Measurements from ENCODE around the gene LYPD1. TPM values are rescaled to one million over a fixed set of nuclear protein-coding genes. Genes with fewer than 3 reads are reported as not detected.
A peak's percentile ranks its signal among the peaks of the same experiment; 100 is the strongest.

LYPD1 gene
- total and polyA plus RNA-seq, 4 donors: 0.17 to 0.65 (median 0.46) TPM

DNA sequence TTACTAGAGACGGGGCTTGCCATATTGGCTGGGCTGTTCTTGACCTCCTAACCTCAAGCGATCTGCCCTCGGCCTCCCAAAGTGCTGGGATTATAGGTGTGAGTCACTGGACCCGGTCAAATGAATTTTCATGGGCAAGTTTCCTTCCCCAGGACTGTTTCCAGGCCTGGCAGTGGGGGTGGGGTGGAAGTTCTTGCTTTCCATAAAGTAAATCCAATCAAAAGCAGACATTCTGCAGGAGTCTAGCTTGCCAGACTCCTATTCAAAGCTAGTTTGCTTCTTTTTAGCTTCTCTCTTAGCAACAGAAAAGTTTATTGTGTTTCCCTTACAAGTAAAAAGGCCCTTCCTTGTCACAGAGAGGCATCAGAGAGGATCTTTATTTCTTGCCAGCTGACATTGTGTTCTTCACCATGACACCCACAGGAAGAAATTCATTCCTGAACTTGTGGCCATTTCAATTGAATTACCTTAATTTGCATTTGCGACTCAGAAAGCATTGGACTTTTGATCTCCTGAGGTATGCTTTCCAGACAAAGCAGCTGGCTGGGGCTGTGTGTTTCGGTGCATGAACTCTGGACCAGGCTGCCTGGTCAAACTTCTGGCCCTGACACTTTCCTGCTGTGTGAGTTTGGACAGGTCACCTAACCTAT, 37.9 kb downstream of the LYPD1 start (continued):
- TF ChIP-seq CTCF (IDR thresholded peaks at IDR 0.05; ENCODE audit: low read depth, low read length, missing input control) (no peak), FOXA1 (IDR thresholded peaks at IDR 0.05) (peak; percentile 24), FOXA2 (IDR thresholded peaks at IDR 0.05) (peak; percentile 48), NR2F2 (IDR thresholded peaks at IDR 0.05) (peak; percentile 89), GABPA (IDR thresholded peaks at IDR 0.05 in 1 of 2, conservative IDR thresholded peaks at IDR 0.05 in 1 of 2) (peak in 1 of 2 donors; percentile 53)

GRCh38 chr2:132627536-132627935, 42.5 kb downstream of the LYPD1 start:
- Histone ChIP-seq H3K9me3 (ENCODE audit: control insufficient read depth in 4 of 4, low read length in 3 of 4) (no peaks in the 10 kb centered on the region), H3K36me3 (ENCODE audit: control insufficient read depth in 4 of 4, insufficient read depth in 3 of 4, low read depth in 1 of 4, low read length in 3 of 4) (no peaks in the 10 kb centered on the region), H3K9ac (ENCODE audit: low read depth in 1 of 2, low read length in 2 of 2) (no peak overlapping the region), H3K27ac (ENCODE audit: low read depth in 1 of 2, low read length in 2 of 2) (no peak overlapping the region), H3K4me3 (ENCODE audit: low read depth in 1 of 3, low read length in 3 of 3) (no peak overlapping the region), H3K27me3 (ENCODE audit: control insufficient read depth in 4 of 4, insufficient read depth in 4 of 4, low read length in 3 of 4) (no peaks in the 10 kb centered on the region), H3K4me1 (ENCODE audit: control insufficient read depth in 4 of 4, insufficient read depth in 4 of 4, low read length in 3 of 4) (peaks cover 2 to 14% (median 12%) of the 10 kb centered on the region in 4 donors)
- TF ChIP-seq RXRA (IDR thresholded peaks at IDR 0.05) (no peak), JUND (IDR thresholded peaks at IDR 0.05) (no peak), FOXA1 (IDR thresholded peaks at IDR 0.05) (no peak), TAF1 (conservative IDR thresholded peaks at IDR 0.05) (no peak), HNF4G (IDR thresholded peaks at IDR 0.05) (no peak), RAD21 (IDR thresholded peaks at IDR 0.05) (no peak), GABPA (IDR thresholded peaks at IDR 0.05 in 1 of 2, conservative IDR thresholded peaks at IDR 0.05 in 1 of 2) (no peak), YY1 (IDR thresholded peaks at IDR 0.05) (no peak)
- TF ChIP-seq, protein P1, sequence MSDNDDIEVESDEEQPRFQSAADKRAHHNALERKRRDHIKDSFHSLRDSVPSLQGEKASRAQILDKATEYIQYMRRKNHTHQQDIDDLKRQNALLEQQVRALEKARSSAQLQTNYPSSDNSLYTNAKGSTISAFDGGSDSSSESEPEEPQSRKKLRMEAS (IDR thresholded peaks at IDR 0.05): no peak
- TF ChIP-seq, protein P2, sequence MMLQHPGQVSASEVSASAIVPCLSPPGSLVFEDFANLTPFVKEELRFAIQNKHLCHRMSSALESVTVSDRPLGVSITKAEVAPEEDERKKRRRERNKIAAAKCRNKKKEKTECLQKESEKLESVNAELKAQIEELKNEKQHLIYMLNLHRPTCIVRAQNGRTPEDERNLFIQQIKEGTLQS (IDR thresholded peaks at IDR 0.05): no peak
- WGBS: 92% methylated on average over 3 of the region's 3 CpGs
- DNase-seq (ENCODE audit: low spot score): no peak

GRCh38 chr2:132623096-132623839, 46.7 kb downstream of the LYPD1 start:
- no peak overlapping the region for H3K9ac ChIP-seq (ENCODE audit: low read depth in 1 of 2, low read length in 2 of 2)
- H3K4me1 ChIP-seq (ENCODE audit: control insufficient read depth in 4 of 4, insufficient read depth in 4 of 4, low read length in 3 of 4): peaks cover 0 to 13% (median 6%) of the 10 kb centered on the region in 4 donors
- no peaks in the 10 kb centered on the region for H3K9me3 ChIP-seq (ENCODE audit: control insufficient read depth in 4 of 4, low read length in 3 of 4)
- WGBS: 84% methylated on average over 9 of the region's 9 CpGs
- no peak overlapping the region for H3K27ac ChIP-seq (ENCODE audit: low read depth in 1 of 2, low read length in 2 of 2)
- H3K27me3 ChIP-seq (ENCODE audit: control insufficient read depth in 4 of 4, insufficient read depth in 4 of 4, low read length in 3 of 4): no peaks in the 10 kb centered on the region
- H3K4me3 ChIP-seq (ENCODE audit: low read depth in 1 of 3, low read length in 3 of 3): no peak overlapping the region
- DNase-seq (ENCODE audit: low spot score): no peak
- no peaks in the 10 kb centered on the region for H3K36me3 ChIP-seq (ENCODE audit: control insufficient read depth in 4 of 4, insufficient read depth in 3 of 4, low read depth in 1 of 4, low read length in 3 of 4)
- TF ChIP-seq EGR1 (IDR thresholded peaks at IDR 0.05; ENCODE audit: low read depth in 2 of 2) (no peak), GABPA (IDR thresholded peaks at IDR 0.05 in 1 of 2, conservative IDR thresholded peaks at IDR 0.05 in 1 of 2) (no peak), HNF4A (conservative IDR thresholded peaks at IDR 0.05) (no peak), RXRA (IDR thresholded peaks at IDR 0.05) (no peak), CTCF (IDR thresholded peaks at IDR 0.05; ENCODE audit: low read depth, low read length, missing input control) (no peak), YY1 (IDR thresholded peaks at IDR 0.05) (no peak), HNF4G (IDR thresholded peaks at IDR 0.05) (no peak), FOXA2 (IDR thresholded peaks at IDR 0.05) (no peak), ZBTB33 (IDR thresholded peaks at IDR 0.05) (no peak), RAD21 (IDR thresholded peaks at IDR 0.05) (no peak)
- TF ChIP-seq, protein P2 (IDR thresholded peaks at IDR 0.05): no peak
- TF ChIP-seq, protein P3, sequence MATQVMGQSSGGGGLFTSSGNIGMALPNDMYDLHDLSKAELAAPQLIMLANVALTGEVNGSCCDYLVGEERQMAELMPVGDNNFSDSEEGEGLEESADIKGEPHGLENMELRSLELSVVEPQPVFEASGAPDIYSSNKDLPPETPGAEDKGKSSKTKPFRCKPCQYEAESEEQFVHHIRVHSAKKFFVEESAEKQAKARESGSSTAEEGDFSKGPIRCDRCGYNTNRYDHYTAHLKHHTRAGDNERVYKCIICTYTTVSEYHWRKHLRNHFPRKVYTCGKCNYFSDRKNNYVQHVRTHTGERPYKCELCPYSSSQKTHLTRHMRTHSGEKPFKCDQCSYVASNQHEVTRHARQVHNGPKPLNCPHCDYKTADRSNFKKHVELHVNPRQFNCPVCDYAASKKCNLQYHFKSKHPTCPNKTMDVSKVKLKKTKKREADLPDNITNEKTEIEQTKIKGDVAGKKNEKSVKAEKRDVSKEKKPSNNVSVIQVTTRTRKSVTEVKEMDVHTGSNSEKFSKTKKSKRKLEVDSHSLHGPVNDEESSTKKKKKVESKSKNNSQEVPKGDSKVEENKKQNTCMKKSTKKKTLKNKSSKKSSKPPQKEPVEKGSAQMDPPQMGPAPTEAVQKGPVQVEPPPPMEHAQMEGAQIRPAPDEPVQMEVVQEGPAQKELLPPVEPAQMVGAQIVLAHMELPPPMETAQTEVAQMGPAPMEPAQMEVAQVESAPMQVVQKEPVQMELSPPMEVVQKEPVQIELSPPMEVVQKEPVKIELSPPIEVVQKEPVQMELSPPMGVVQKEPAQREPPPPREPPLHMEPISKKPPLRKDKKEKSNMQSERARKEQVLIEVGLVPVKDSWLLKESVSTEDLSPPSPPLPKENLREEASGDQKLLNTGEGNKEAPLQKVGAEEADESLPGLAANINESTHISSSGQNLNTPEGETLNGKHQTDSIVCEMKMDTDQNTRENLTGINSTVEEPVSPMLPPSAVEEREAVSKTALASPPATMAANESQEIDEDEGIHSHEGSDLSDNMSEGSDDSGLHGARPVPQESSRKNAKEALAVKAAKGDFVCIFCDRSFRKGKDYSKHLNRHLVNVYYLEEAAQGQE (IDR thresholded peaks at IDR 0.05): no peak

Data from liver (tissue), 9 donors.